HEK293 (cell line): ENCODE results near the gene GATAD2A.

ENCODE experiments used
- CTCF ChIA-PET: fragments of 350-600 bp; formaldehyde crosslinking; extraction: SDS; loops from one replicate; lab custom pipeline; 2021; ENCODE audit warnings: antibody characterized with exemption; lab: Yijun Ruan, JAX
- POLR2A ChIA-PET: fragments of 300-600 bp; formaldehyde crosslinking; extraction: SDS; loops from one replicate; lab custom pipeline; 2020; ENCODE audit warnings: antibody characterized with exemption, inconsistent platforms; lab: Yijun Ruan, JAX
- H3K27ac ChIP-seq: fragments of 200-500 bp; sonication (Bioruptor generic); 2 replicates; pipeline ENCODE4 v1.5.1; 2014; ENCODE audit warnings: low read depth, low read length, control low read depth, inconsistent platforms; ENCODE audit errors: extremely low read depth
- H3K36me3 ChIP-seq, 2 experiments: fragments of 200-500 bp in 1 of 2; sonication (Bioruptor generic) in 1 of 2; 1 replicate in 1 of 2; 2 replicates in 1 of 2; pipeline ENCODE4 v1.5.1; 2014 to 2017; ENCODE audit warnings: inconsistent platforms in 2 of 2, low read length in 2 of 2; ENCODE audit not compliant: control insufficient read depth in 2 of 2, insufficient read depth in 1 of 2
- H3K4me1 ChIP-seq: fragments of 200-500 bp; sonication (Bioruptor generic); 2 replicates; pipeline ENCODE4 v1.5.1; 2014; ENCODE audit warnings: mild to moderate bottlenecking, low read length, inconsistent platforms; ENCODE audit not compliant: control insufficient read depth, insufficient read depth
- H3K4me3 ChIP-seq: 2 replicates; pipeline ENCODE4 v1.5.1; 2011; ENCODE audit warnings: low read depth, mild to moderate bottlenecking, control low read depth, low read length, moderate library complexity
- H3K9me3 ChIP-seq: fragments of 200-500 bp; sonication (Bioruptor generic); 2 replicates; pipeline ENCODE4 v1.5.1; 2014; ENCODE audit warnings: low read depth, low read length, inconsistent platforms; ENCODE audit not compliant: control insufficient read depth, insufficient read depth
- CTCF ChIP-seq: fragments of 450-650 bp; formaldehyde crosslinking; IDR thresholded peaks from 2 replicates; pipeline ENCODE4 v1.5.1; 2016; ENCODE audit warnings: missing biosample characterization, missing genetic modification characterization
- EGR2 ChIP-seq: fragments of 450-650 bp; formaldehyde crosslinking; IDR thresholded peaks from 2 replicates; pipeline ENCODE4 v1.5.1; 2016; ENCODE audit warnings: low read depth, missing biosample characterization, missing genetic modification characterization
- ZNF354C ChIP-seq: fragments of 450-650 bp; formaldehyde crosslinking; IDR thresholded peaks from 2 replicates; pipeline ENCODE4 v1.5.1; 2016; ENCODE audit warnings: missing biosample characterization, missing genetic modification characterization, low read depth, borderline replicate concordance
- ZNF654 ChIP-seq: fragments of 450-650 bp; formaldehyde crosslinking; IDR thresholded peaks from 2 replicates; pipeline ENCODE4 v1.5.1; 2016; ENCODE audit warnings: low read depth, missing biosample characterization, missing genetic modification characterization
- ZNF664 ChIP-seq: fragments of 450-650 bp; formaldehyde crosslinking; IDR thresholded peaks from 2 replicates; pipeline ENCODE4 v1.5.1; 2016; ENCODE audit warnings: missing biosample characterization, missing genetic modification characterization
- ZNF701 ChIP-seq: fragments of 450-650 bp; formaldehyde crosslinking; IDR thresholded peaks from 2 replicates; pipeline ENCODE4 v1.5.1; 2016; ENCODE audit warnings: missing biosample characterization, missing genetic modification characterization

The GATAD2A gene

GRCh38 chr19:19554074-19555023 lies 148.9 kb downstream of the GATAD2A start:
- Histone ChIP-seq H3K4me1 (no peaks in the 10 kb centered on the region), H3K9me3 (no peaks in the 10 kb centered on the region), H3K4me3 (no peak overlapping the region), H3K36me3 (no peaks in the 10 kb centered on the region), H3K27ac (no peak overlapping the region)
- ChIA-PET CTCF (interaction anchor here (0.5 to 7.0 kb wide), 26 partner anchors 8 to 705 kb away, joined by 3 to 75 read pairs (median 4); partner anchors contain the start of genes NDUFA13 and YJEFN3), POLR2A (interaction anchor here (0.6 to 1.1 kb wide), 3 partner anchors 19 to 192 kb away, joined by 3 to 7 read pairs (median 4); no protein-coding TSS in a partner anchor)
- TF ChIP-seq CTCF (tag by site-specific recombination) (0 out of 2 replicates have a peak, but pooled peaks have one; percentile 19), ZNF654 (tag by site-specific recombination) (peak; percentile 29), ZNF354C (tag by site-specific recombination) (no peak)

GRCh38 chr19:19558055-19558454 lies 152.6 kb downstream of the GATAD2A start:
- no peak for TF ChIP-seq ZNF701
- 0 out of 2 replicates have a peak, but pooled peaks have one; percentile 18 for TF ChIP-seq EGR2 (tag by site-specific recombination)
- TF ChIP-seq ZNF664 = no peak
- Histone ChIP-seq H3K4me1 (no peaks in the 10 kb centered on the region), H3K9me3 (no peaks in the 10 kb centered on the region), H3K36me3 (no peaks in the 10 kb centered on the region), H3K4me3 (no peak overlapping the region), H3K27ac (no peak overlapping the region)
- POLR2A ChIA-PET = interaction anchor here (0.5 kb wide), 1 partner anchor 113 kb away, joined by 5 read pairs; no protein-coding TSS in a partner anchor
- CTCF ChIA-PET = interaction anchor here (0.7 to 1.0 kb wide), 2 partner anchors 9 to 26 kb away, joined by 4 read pairs; no protein-coding TSS in a partner anchor
